Effector memory CD4-positive, alpha-beta T cell (primary cell): ENCODE results near the gene GRP.

Source experiments
- DNase-seq, 3 donors: peaks; one replicate each; pipeline ENCODE4 v3.0.0-alpha.2; 2020
- H3K27ac ChIP-seq: 2 replicates; pipeline ENCODE4 v1.7.0; 2013; ENCODE audit warnings: mild to moderate bottlenecking, low read length, moderate library complexity; ENCODE audit not compliant: insufficient read depth, poor library complexity, severe bottlenecking
- H3K27me3 ChIP-seq: replicated peaks from 2 replicates; pipeline ENCODE4 v1.7.0; 2013; ENCODE audit warnings: mild to moderate bottlenecking, low read length; ENCODE audit not compliant: insufficient read depth, control insufficient read depth, poor library complexity, severe bottlenecking
- H3K36me3 ChIP-seq: 2 replicates; pipeline ENCODE4 v1.7.0; 2013; ENCODE audit warnings: mild to moderate bottlenecking, low read length, moderate library complexity; ENCODE audit not compliant: control insufficient read depth, insufficient read depth
- H3K4me1 ChIP-seq: 2 replicates; pipeline ENCODE4 v1.7.0; 2013; ENCODE audit warnings: low read length, mild to moderate bottlenecking; ENCODE audit not compliant: control insufficient read depth, insufficient read depth, poor library complexity, severe bottlenecking
- H3K4me3 ChIP-seq: 2 replicates; pipeline ENCODE4 v1.7.0; 2013; ENCODE audit warnings: low read length, low read depth, mild to moderate bottlenecking; ENCODE audit not compliant: insufficient read depth, poor library complexity, severe bottlenecking
- H3K9me3 ChIP-seq: 2 replicates; pipeline ENCODE4 v1.7.0; 2013; ENCODE audit warnings: mild to moderate bottlenecking, low read length, moderate library complexity; ENCODE audit not compliant: control insufficient read depth

GRP gene

GRCh38 chr18:59272891-59273758, 53.2 kb downstream of the GRP start, which contains the start of gene RAX:
Gene RAX (minus strand): TSS chr18:59273454. CDS start chr18:59273206, 248 bp downstream.
- no peak for DNase-seq
- Histone ChIP-seq H3K27me3 (peaks cover 55% of the 10 kb centered on the region), H3K9me3 (no peaks in the 10 kb centered on the region), H3K27ac (no peak within 1 kb of the TSS), H3K4me1 (peaks cover 21% of the 10 kb centered on the region), H3K36me3 (no peaks in the 10 kb centered on the region), H3K4me3 (peak within 1 kb of the TSS; percentile 17)

- H3K27me3 ChIP-seq = peaks cover 49% of the 10 kb centered on the region
- no peak overlapping the region for H3K27ac ChIP-seq
- no peaks in the 10 kb centered on the region for H3K9me3 ChIP-seq
- no peaks in the 10 kb centered on the region for H3K36me3 ChIP-seq
- no peak overlapping the region for H3K4me3 ChIP-seq
- no peak for DNase-seq
- H3K4me1 ChIP-seq = peaks cover 16% of the 10 kb centered on the region
Observed at GRCh38 chr18:59273759-59274532, 54.0 kb downstream of the GRP start.

DNA sequence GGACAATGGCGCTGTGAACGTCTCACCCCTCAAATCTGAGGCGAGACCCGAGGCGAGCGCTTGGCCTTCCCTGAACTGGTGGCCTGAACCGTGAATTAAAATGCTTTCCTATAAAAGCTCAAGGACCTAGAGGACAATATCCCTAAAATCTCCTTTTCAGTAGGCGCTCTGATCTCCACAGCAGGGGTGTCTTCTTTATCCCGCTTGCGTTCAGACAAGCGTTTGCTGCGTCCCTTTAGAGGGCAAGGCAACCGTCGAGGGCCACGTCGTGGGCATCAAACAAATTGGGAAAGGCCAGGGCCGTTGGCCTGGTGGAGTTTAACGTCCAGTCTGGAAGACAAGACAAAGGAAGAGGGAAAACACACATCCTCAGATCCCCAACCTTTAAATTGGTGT, 54.6 kb downstream of the GRP start:
- Histone ChIP-seq H3K4me1 (peaks cover 15% of the 10 kb centered on the region), H3K27ac (no peak overlapping the region), H3K9me3 (no peaks in the 10 kb centered on the region), H3K36me3 (no peaks in the 10 kb centered on the region), H3K27me3 (peaks cover 49% of the 10 kb centered on the region), H3K4me3 (no peak overlapping the region)
- no peak for DNase-seq

GRCh38 chr18:59275406-59275949, 55.5 kb downstream of the GRP start:
- no peaks in the 10 kb centered on the region for H3K9me3 ChIP-seq
- H3K4me1 ChIP-seq = peaks cover 15% of the 10 kb centered on the region
- no peak overlapping the region for H3K4me3 ChIP-seq
- H3K27ac ChIP-seq = no peak overlapping the region
- DNase-seq = no peak
- no peaks in the 10 kb centered on the region for H3K36me3 ChIP-seq
- peaks cover 44% of the 10 kb centered on the region for H3K27me3 ChIP-seq

- Histone ChIP-seq H3K27ac (no peak overlapping the region), H3K36me3 (no peaks in the 10 kb centered on the region), H3K27me3 (peaks cover 42% of the 10 kb centered on the region), H3K9me3 (no peaks in the 10 kb centered on the region), H3K4me1 (peaks cover 15% of the 10 kb centered on the region), H3K4me3 (no peak overlapping the region)
- no peak for DNase-seq
Observed at GRCh38 chr18:59276047-59276446, 56.1 kb downstream of the GRP start.

- H3K27me3 ChIP-seq = peaks cover 16% of the 10 kb centered on the region
- no peaks in the 10 kb centered on the region for H3K9me3 ChIP-seq
- H3K36me3 ChIP-seq = no peaks in the 10 kb centered on the region
- H3K4me1 ChIP-seq = no peaks in the 10 kb centered on the region
- no peak for DNase-seq
- no peak overlapping the region for H3K4me3 ChIP-seq
- no peak overlapping the region for H3K27ac ChIP-seq
Observed at GRCh38 chr18:59278793-59279192, 58.8 kb downstream of the GRP start.

DNA sequence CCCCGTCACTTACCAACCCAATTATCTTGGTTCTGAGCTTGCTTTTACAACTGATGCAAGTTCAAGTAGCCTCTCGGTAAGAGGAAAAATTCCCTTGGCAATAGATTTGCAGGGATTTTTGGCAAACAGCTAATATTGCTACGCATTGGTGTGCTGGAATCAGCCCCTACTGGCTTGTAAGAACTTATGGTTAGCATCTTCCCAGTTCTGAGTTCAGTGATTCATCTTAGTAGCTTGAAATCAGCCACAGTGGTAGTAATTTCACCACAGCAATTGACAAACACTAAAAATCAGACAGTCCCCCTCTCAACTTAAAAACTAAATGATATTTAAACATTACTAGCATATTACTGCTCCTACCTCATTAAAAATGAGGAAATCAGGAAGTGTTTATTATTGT, 59.2 kb downstream of the GRP start:
- no peak for DNase-seq
- H3K9me3 ChIP-seq = no peaks in the 10 kb centered on the region
- H3K27ac ChIP-seq = no peak overlapping the region
- no peaks in the 10 kb centered on the region for H3K36me3 ChIP-seq
- H3K27me3 ChIP-seq = peaks cover 13% of the 10 kb centered on the region
- no peaks in the 10 kb centered on the region for H3K4me1 ChIP-seq
- no peak overlapping the region for H3K4me3 ChIP-seq

DNA sequence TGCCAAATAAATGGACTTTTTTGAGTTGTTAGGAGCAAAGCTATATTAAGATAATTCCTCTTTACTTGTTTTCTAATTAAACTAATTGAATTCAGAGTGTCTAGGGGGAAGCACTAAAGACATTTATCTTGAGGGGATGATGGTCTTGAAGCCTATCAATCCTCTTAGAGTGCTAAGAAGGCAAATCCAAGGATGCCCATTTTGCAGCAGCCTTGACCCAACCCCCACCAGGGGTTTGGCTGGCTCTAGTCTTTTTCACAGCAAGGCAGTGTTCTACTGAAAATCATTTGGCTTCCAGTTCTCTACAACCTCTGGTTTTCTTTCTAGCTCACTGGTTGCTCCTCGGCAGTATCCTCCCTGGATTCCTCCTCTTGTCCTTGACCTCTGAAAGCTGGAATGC, 59.8 kb downstream of the GRP start:
- Histone ChIP-seq H3K36me3 (no peaks in the 10 kb centered on the region), H3K27ac (no peak overlapping the region), H3K4me1 (no peaks in the 10 kb centered on the region), H3K27me3 (peaks cover 8% of the 10 kb centered on the region), H3K9me3 (no peaks in the 10 kb centered on the region), H3K4me3 (no peak overlapping the region)
- DNase-seq = no peak
